DOHH2 (cell line): ENCODE results near the gene TUBB1.

Experiments
- EZH2phosphoT487 ChIP-seq: fragments of 200-600 bp; sonication (generic); IDR thresholded peaks from 2 replicates; pipeline ENCODE4 v1.6.1; 2017; ENCODE audit warnings: borderline replicate concordance, mild to moderate bottlenecking, antibody characterized with exemption, low read length, moderate library complexity, mixed read lengths
- TF ChIP-seq, protein P1 (sequence below): fragments of 200-600 bp; sonication (generic); IDR thresholded peaks from one replicate; pipeline ENCODE4 v1.5.1; 2014; ENCODE audit warnings: antibody characterized with exemption, mild to moderate bottlenecking, low read depth, low read length; ENCODE audit not compliant: poor library complexity, severe bottlenecking

DNA sequence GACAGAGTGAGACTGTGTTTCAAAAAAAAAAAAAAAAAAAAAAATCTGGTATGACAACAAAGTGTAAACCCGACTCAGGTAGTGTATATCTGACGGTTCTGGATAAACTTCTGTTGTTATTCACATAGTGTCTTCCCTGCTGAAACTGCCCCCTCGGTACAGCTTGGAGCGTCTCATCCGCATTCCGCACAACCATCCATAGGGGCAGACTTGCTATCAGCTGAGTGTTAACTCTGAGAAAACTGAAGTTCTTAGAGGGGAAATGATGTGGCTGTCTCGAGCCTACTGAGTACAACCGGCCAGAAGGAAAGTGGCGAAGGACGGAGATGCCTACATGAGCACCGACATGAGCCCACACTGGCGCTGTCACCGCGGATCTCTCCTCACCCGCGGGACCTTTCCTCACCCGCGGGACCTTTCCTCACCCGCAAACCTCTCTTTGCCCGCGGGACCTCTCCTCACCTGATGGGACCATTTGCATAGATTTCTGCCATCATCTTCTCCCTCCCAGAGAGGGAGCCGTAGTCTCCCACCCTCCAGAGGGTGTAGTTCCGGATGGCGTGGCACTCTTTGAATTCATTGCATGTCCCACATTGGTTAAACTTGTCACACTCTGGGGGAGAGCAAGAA is 22.0 kb upstream of the TUBB1 start:
- TF ChIP-seq, protein P1, sequence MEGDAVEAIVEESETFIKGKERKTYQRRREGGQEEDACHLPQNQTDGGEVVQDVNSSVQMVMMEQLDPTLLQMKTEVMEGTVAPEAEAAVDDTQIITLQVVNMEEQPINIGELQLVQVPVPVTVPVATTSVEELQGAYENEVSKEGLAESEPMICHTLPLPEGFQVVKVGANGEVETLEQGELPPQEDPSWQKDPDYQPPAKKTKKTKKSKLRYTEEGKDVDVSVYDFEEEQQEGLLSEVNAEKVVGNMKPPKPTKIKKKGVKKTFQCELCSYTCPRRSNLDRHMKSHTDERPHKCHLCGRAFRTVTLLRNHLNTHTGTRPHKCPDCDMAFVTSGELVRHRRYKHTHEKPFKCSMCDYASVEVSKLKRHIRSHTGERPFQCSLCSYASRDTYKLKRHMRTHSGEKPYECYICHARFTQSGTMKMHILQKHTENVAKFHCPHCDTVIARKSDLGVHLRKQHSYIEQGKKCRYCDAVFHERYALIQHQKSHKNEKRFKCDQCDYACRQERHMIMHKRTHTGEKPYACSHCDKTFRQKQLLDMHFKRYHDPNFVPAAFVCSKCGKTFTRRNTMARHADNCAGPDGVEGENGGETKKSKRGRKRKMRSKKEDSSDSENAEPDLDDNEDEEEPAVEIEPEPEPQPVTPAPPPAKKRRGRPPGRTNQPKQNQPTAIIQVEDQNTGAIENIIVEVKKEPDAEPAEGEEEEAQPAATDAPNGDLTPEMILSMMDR = no peak
- no peak for TF ChIP-seq EZH2phosphoT487
